Coronary artery (tissue), 2 donors: Measurements from ENCODE around the gene RGS3.

Source experiments
- DNase-seq: peaks from one replicate; pipeline ENCODE4 v3.0.0-alpha.2; 2017; ENCODE audit warnings: low spot score
- H3K27ac ChIP-seq, 2 donors: fragments of 200-600 bp; sonication (generic); one replicate each; pipeline ENCODE4 v1.5.1; 2016 to 2019
- H3K4me3 ChIP-seq: fragments of 200-600 bp; sonication (generic); 2 replicates; pipeline ENCODE4 v1.5.1; 2016; ENCODE audit warnings: mild to moderate bottlenecking, moderate library complexity
- TF ChIP-seq, protein P1 (sequence below): fragments of 200-600 bp; sonication (generic); IDR thresholded peaks from one replicate; pipeline ENCODE4 v1.5.1; 2019; ENCODE audit warnings: antibody characterized with exemption

The RGS3 gene

GRCh38 chr9:113590991-113591898, 127.7 kb downstream of the RGS3 start:
- DNase-seq = no peak
- Histone ChIP-seq H3K4me3 (no peak overlapping the region), H3K27ac (peak overlapping the region; percentile 48 to 55)
- TF ChIP-seq, protein P1, sequence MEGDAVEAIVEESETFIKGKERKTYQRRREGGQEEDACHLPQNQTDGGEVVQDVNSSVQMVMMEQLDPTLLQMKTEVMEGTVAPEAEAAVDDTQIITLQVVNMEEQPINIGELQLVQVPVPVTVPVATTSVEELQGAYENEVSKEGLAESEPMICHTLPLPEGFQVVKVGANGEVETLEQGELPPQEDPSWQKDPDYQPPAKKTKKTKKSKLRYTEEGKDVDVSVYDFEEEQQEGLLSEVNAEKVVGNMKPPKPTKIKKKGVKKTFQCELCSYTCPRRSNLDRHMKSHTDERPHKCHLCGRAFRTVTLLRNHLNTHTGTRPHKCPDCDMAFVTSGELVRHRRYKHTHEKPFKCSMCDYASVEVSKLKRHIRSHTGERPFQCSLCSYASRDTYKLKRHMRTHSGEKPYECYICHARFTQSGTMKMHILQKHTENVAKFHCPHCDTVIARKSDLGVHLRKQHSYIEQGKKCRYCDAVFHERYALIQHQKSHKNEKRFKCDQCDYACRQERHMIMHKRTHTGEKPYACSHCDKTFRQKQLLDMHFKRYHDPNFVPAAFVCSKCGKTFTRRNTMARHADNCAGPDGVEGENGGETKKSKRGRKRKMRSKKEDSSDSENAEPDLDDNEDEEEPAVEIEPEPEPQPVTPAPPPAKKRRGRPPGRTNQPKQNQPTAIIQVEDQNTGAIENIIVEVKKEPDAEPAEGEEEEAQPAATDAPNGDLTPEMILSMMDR = peak; percentile 95

DNA sequence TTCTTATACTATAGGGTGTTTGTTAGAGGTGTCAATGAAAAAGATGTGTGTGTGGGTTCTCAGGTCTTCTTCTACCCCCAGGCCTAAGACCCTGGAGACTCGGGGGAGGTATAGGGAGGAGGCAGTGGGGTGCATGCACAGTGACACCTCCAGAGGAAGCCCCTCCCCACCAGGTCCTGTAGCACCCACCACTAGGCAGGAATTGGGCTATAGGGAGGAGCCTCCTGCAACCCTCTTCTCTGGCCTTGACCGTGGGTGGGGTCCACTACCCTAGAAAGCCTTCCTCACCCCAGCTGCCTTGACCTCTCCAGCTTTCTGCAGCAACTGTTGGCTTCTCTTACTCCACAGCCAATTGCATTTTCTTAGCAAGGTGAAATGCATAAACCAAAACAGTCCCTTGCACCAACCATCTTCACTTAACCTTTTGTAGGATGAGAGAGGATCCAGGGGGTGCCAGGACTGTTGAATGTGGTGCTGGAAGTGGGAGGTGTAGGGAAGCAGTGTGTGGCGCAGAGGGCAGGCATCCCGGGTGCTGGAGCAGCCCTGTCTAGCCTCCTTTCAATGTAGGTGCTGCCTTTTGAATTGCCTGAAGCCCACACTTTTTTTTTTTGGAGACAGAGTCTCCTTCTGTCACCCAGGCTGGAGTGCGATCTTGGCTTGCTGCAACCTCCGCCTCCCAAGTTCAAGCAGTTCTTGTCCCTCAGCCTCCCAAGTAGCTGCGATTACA, 128.5 kb downstream of the RGS3 start:
- no peak overlapping the region for H3K4me3 ChIP-seq
- H3K27ac ChIP-seq = peak overlapping the region; percentile 33 to 55
- TF ChIP-seq, protein P1 = no peak
- no peak for DNase-seq

DNA sequence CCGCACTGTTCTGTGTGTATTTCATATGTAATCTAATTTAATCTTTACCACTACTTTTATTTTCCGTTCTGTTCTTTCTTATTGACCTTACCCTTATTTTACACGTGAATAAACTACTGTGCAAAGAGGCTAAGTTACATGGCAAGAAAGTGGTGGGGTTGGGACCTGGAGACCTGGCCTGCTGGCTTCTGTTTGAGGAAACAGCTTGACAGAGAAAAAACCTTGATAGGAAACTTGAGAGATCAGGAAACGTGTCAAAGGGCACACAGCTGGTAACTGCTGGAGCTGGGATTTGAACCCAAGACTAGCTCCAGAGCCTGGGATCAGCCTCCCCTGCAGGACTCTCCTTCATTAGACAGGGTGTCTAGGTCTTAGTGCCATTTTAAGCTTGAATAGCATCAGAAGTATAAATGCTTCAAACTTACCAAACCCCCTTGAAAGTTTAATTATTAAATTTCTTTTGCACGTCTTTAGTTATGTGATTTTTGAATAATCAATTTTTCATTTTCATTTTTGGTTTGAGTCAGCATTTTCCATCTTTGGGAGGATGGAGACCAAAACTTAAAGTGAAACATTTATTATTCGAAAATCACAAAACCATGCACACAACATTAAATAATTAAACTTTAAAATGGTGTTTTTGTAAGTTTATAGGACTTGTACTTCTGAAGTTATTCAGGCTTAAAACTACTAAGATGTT, 129.5 kb downstream of the RGS3 start:
- TF ChIP-seq, protein P1 = no peak
- no peak for DNase-seq
- H3K4me3 ChIP-seq = peak overlapping the region; percentile 77

DNA sequence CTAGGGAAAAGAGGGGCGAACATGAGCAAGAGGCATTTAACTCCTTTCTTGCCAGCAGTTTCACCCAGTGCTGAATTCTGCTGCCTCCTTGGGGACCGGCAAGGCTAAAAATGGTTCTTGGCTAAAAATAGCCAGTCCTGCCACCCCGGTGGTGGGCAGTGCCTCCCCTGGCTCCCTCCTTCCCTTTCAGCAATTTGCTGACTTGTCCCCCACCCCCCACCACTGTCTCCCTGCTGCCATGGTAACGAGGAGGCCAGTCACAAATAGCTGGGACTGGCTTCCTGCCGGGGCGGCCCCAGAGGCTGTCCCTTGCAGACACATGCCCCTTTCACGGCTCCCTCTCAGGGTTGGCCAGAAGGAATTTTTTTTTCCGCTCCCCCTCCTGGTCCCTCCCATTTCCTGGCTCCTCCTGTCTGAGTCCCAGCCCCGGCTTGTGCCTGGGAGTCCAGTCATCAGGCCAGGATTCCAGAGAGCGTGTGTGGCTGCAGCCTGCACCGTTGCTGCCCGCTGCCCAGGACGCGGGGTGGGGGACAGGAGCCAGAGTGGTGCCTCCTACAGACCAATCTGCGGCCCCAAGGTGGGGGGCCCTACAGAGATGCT, 130.3 kb downstream of the RGS3 start:
- TF ChIP-seq, protein P1 = no peak
- peak; percentile 99 for DNase-seq
- Histone ChIP-seq H3K27ac (peak overlapping the region; percentile 89 to 95), H3K4me3 (peak overlapping the region; percentile 77)

More for the DNA sequence above, 129.5 kb downstream of the RGS3 start:
- peak overlapping the region; percentile 66 to 95 for H3K27ac ChIP-seq

- H3K4me3 ChIP-seq = peak overlapping the region; percentile 77
- DNase-seq = no peak
- TF ChIP-seq, protein P1 = no peak
- peak overlapping the region; percentile 89 to 95 for H3K27ac ChIP-seq
These were observed 131.2 kb downstream of the RGS3 start for GRCh38 chr9:113594484-113595299.
